ENCODE measurements around the gene STN1. TPM values are rescaled to one million over a fixed set of nuclear protein-coding genes. Genes with fewer than 3 reads are reported as not detected.

The STN1 gene
- total and polyA plus RNA-seq, 2 donors (not counting 1 experiment from before 2014, with no cell fraction given), result 21.7 to 36.5 TPM

GRCh38 chr10:103930881-103931280 lies 12.9 kb upstream of the STN1 start:
- Histone ChIP-seq H3K9ac (ENCODE audit: insufficient read depth, low read length) (no peak overlapping the region), H4K20me1 (ENCODE audit: control insufficient read depth, extremely low read depth, insufficient read depth, low read length) (no peaks in the 10 kb centered on the region), H3K27me3 (ENCODE audit: control insufficient read depth, insufficient read depth, low read length) (no peaks in the 10 kb centered on the region), H2AFZ (ENCODE audit: low read length) (no peak overlapping the region), H3K4me3 (replicated peaks in 1 of 4; ENCODE audit: control extremely low read depth in 1 of 4, insufficient read depth in 1 of 4, low read depth in 3 of 4, low read length in 4 of 4) (no peak overlapping the region), H3K4me2 (ENCODE audit: extremely low read depth, insufficient read depth, low read length) (no peak overlapping the region), H3K79me2 (ENCODE audit: control insufficient read depth, insufficient read depth, low read length) (no peaks in the 10 kb centered on the region), H3K36me3 (ENCODE audit: control insufficient read depth, insufficient read depth, low read length) (no peaks in the 10 kb centered on the region), H3K27ac (ENCODE audit: insufficient read depth, low read length) (no peak overlapping the region), H3K9me3 (ENCODE audit: control insufficient read depth, insufficient read depth, low read depth, low read length) (no peaks in the 10 kb centered on the region), H3K4me1 (ENCODE audit: control insufficient read depth, extremely low read depth, insufficient read depth, low read length) (no peaks in the 10 kb centered on the region)
- no peak for TF ChIP-seq EZH2 (IDR thresholded peaks at IDR 0.05; ENCODE audit: low read length, missing control alignments)
- no peak for TF ChIP-seq CTCF (conservative IDR thresholded peaks at IDR 0.05 in 1 of 2, IDR thresholded peaks at IDR 0.05 in 1 of 2; ENCODE audit: low read depth in 1 of 2, low read length in 2 of 2)
- DNase-seq (ENCODE audit: low read depth in 2 of 2), result no peak

- no peaks in the 10 kb centered on the region for H3K36me3 ChIP-seq (ENCODE audit: control insufficient read depth, insufficient read depth, low read length)
- H3K27ac ChIP-seq (ENCODE audit: insufficient read depth, low read length), result no peak overlapping the region
- H3K4me1 ChIP-seq (ENCODE audit: control insufficient read depth, extremely low read depth, insufficient read depth, low read length), result no peaks in the 10 kb centered on the region
- no peaks in the 10 kb centered on the region for H4K20me1 ChIP-seq (ENCODE audit: control insufficient read depth, extremely low read depth, insufficient read depth, low read length)
- H3K27me3 ChIP-seq (ENCODE audit: control insufficient read depth, insufficient read depth, low read length), result no peaks in the 10 kb centered on the region
- no peak overlapping the region for H3K4me2 ChIP-seq (ENCODE audit: extremely low read depth, insufficient read depth, low read length)
- H2AFZ ChIP-seq (ENCODE audit: low read length), result no peak overlapping the region
- H3K9ac ChIP-seq (ENCODE audit: insufficient read depth, low read length), result no peak overlapping the region
- H3K79me2 ChIP-seq (ENCODE audit: control insufficient read depth, insufficient read depth, low read length), result no peaks in the 10 kb centered on the region
- no peaks in the 10 kb centered on the region for H3K9me3 ChIP-seq (ENCODE audit: control insufficient read depth, insufficient read depth, low read depth, low read length)
- DNase-seq (ENCODE audit: low read depth in 2 of 2), result no peak
- H3K4me3 ChIP-seq (replicated peaks in 1 of 4; ENCODE audit: control extremely low read depth in 1 of 4, insufficient read depth in 1 of 4, low read depth in 3 of 4, low read length in 4 of 4), result no peak overlapping the region
- no peak for TF ChIP-seq CTCF (conservative IDR thresholded peaks at IDR 0.05 in 1 of 2, IDR thresholded peaks at IDR 0.05 in 1 of 2; ENCODE audit: low read depth in 1 of 2, low read length in 2 of 2)
- TF ChIP-seq EZH2 (IDR thresholded peaks at IDR 0.05; ENCODE audit: low read length, missing control alignments), result no peak
Measured at GRCh38 chr10:103930449-103930848, 12.5 kb upstream of the STN1 start.

GRCh38 chr10:103929381-103929921 lies 11.5 kb upstream of the STN1 start:
- no peak overlapping the region for H3K9ac ChIP-seq (ENCODE audit: insufficient read depth, low read length)
- TF ChIP-seq EZH2 (IDR thresholded peaks at IDR 0.05; ENCODE audit: low read length, missing control alignments), result no peak
- no peak for TF ChIP-seq CTCF (conservative IDR thresholded peaks at IDR 0.05 in 1 of 2, IDR thresholded peaks at IDR 0.05 in 1 of 2; ENCODE audit: low read depth in 1 of 2, low read length in 2 of 2)
- no peaks in the 10 kb centered on the region for H3K4me1 ChIP-seq (ENCODE audit: control insufficient read depth, extremely low read depth, insufficient read depth, low read length)
- no peaks in the 10 kb centered on the region for H3K79me2 ChIP-seq (ENCODE audit: control insufficient read depth, insufficient read depth, low read length)
- H3K27me3 ChIP-seq (ENCODE audit: control insufficient read depth, insufficient read depth, low read length), result no peaks in the 10 kb centered on the region
- no peaks in the 10 kb centered on the region for H3K36me3 ChIP-seq (ENCODE audit: control insufficient read depth, insufficient read depth, low read length)
- H2AFZ ChIP-seq (ENCODE audit: low read length), result no peak overlapping the region
- no peaks in the 10 kb centered on the region for H3K9me3 ChIP-seq (ENCODE audit: control insufficient read depth, insufficient read depth, low read depth, low read length)
- no peaks in the 10 kb centered on the region for H4K20me1 ChIP-seq (ENCODE audit: control insufficient read depth, extremely low read depth, insufficient read depth, low read length)
- H3K4me3 ChIP-seq (replicated peaks in 1 of 4; ENCODE audit: control extremely low read depth in 1 of 4, insufficient read depth in 1 of 4, low read depth in 3 of 4, low read length in 4 of 4), result no peak overlapping the region
- no peak overlapping the region for H3K4me2 ChIP-seq (ENCODE audit: extremely low read depth, insufficient read depth, low read length)
- DNase-seq (ENCODE audit: low read depth in 2 of 2), result peak; percentile 41 to 43
- H3K27ac ChIP-seq (ENCODE audit: insufficient read depth, low read length), result no peak overlapping the region
